ENCODE data around the gene TMEM245.

Gene TMEM245

DNA sequence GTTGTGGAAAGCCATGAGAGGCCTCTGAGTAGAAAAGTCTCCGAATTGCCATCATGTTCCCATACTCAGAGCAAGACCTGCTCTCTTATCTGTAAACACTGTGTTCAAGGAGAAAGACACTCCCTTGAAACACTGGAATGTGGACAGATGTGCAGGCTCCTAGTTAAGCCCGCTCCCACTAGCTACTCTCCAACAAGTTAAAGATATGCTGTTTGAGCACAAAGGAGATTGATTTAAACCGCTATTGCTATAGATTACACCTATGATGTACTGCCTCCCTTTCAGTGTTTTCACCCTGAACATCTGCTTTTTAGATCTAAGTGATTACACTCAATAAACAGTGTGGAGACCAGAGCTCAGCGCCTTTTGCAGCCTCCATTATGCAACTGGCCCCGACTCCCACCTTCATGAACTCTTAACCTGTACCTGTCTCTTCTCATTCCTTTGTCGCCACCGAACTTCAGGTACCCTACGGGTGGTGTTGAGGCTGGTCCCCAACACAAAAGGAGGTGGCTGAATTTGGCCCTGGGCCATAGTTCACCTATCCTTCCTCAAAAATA lies 47.5 kb downstream of the TMEM245 start:
- no peak for DNase-seq (ENCODE audit: low read depth)
- TF ChIP-seq, protein P1, sequence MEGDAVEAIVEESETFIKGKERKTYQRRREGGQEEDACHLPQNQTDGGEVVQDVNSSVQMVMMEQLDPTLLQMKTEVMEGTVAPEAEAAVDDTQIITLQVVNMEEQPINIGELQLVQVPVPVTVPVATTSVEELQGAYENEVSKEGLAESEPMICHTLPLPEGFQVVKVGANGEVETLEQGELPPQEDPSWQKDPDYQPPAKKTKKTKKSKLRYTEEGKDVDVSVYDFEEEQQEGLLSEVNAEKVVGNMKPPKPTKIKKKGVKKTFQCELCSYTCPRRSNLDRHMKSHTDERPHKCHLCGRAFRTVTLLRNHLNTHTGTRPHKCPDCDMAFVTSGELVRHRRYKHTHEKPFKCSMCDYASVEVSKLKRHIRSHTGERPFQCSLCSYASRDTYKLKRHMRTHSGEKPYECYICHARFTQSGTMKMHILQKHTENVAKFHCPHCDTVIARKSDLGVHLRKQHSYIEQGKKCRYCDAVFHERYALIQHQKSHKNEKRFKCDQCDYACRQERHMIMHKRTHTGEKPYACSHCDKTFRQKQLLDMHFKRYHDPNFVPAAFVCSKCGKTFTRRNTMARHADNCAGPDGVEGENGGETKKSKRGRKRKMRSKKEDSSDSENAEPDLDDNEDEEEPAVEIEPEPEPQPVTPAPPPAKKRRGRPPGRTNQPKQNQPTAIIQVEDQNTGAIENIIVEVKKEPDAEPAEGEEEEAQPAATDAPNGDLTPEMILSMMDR (IDR thresholded peaks at IDR 0.05; ENCODE audit: low read depth, low read length): no peak

GRCh38 chr9:109068764-109069163 lies 51.0 kb downstream of the TMEM245 start:
- DNase-seq (ENCODE audit: low read depth): no peak
- TF ChIP-seq, protein P1 (IDR thresholded peaks at IDR 0.05; ENCODE audit: low read depth, low read length): no peak
- TF ChIP-seq MAX (IDR thresholded peaks at IDR 0.05; ENCODE audit: low read depth, low read length) (no peak), POLR2A (IDR thresholded peaks at IDR 0.05; ENCODE audit: extremely low read depth, insufficient read length) (no peak), MYC (IDR thresholded peaks at IDR 0.05; ENCODE audit: low read depth, low read length) (no peak)
- H3K4me3 ChIP-seq (ENCODE audit: low read depth, low read length): no peak overlapping the region

More for the DNA sequence above, 47.5 kb downstream of the TMEM245 start:
- H3K4me3 ChIP-seq (ENCODE audit: low read depth, low read length): no peak overlapping the region

- DNase-seq (ENCODE audit: low read depth): no peak
- TF ChIP-seq POLR2A (IDR thresholded peaks at IDR 0.05; ENCODE audit: extremely low read depth, insufficient read length): no peak
- TF ChIP-seq, protein P1 (IDR thresholded peaks at IDR 0.05; ENCODE audit: low read depth, low read length): no peak
- TF ChIP-seq MAX (IDR thresholded peaks at IDR 0.05; ENCODE audit: low read depth, low read length): no peak
- no peak for TF ChIP-seq MYC (IDR thresholded peaks at IDR 0.05; ENCODE audit: low read depth, low read length)
- H3K4me3 ChIP-seq (ENCODE audit: low read depth, low read length): no peak overlapping the region
These were observed 54.6 kb downstream of the TMEM245 start for GRCh38 chr9:109064963-109065702.

- H3K4me3 ChIP-seq (ENCODE audit: low read depth, low read length): no peak overlapping the region
- TF ChIP-seq MAX (IDR thresholded peaks at IDR 0.05; ENCODE audit: low read depth, low read length) (no peak), MYC (IDR thresholded peaks at IDR 0.05; ENCODE audit: low read depth, low read length) (no peak), POLR2A (IDR thresholded peaks at IDR 0.05; ENCODE audit: extremely low read depth, insufficient read length) (no peak)
- TF ChIP-seq, protein P1 (IDR thresholded peaks at IDR 0.05; ENCODE audit: low read depth, low read length): no peak
- no peak for DNase-seq (ENCODE audit: low read depth)
These were observed 56.0 kb downstream of the TMEM245 start for GRCh38 chr9:109063760-109064159.

GRCh38 chr9:109062543-109062942 lies 57.2 kb downstream of the TMEM245 start:
- H3K4me3 ChIP-seq (ENCODE audit: low read depth, low read length): no peak overlapping the region
- no peak for TF ChIP-seq MAX (IDR thresholded peaks at IDR 0.05; ENCODE audit: low read depth, low read length)
- TF ChIP-seq POLR2A (IDR thresholded peaks at IDR 0.05; ENCODE audit: extremely low read depth, insufficient read length): no peak
- TF ChIP-seq, protein P1 (IDR thresholded peaks at IDR 0.05; ENCODE audit: low read depth, low read length): no peak
- TF ChIP-seq MYC (IDR thresholded peaks at IDR 0.05; ENCODE audit: low read depth, low read length): no peak
- peak; percentile 50 for DNase-seq (ENCODE audit: low read depth)
